Neural cell (in vitro differentiated cells): Measurements from ENCODE around the gene TBCK.

Experiments used
- EZH2 ChIP-seq: fragments of 200-600, 300-800 bp; shearing (Covaris generic), sonication (generic); IDR thresholded peaks from 2 replicates; pipeline ENCODE4 v1.6.1; 2014; ENCODE audit warnings: antibody characterized with exemption, low read length, borderline replicate concordance, mild to moderate bottlenecking; ENCODE audit not compliant: insufficient read depth, poor library complexity, severe bottlenecking
- POLR2AphosphoS5 ChIP-seq: IDR thresholded peaks from 2 replicates; pipeline ENCODE4 v1.6.1; 2012
- SMC3 ChIP-seq: fragments of 450-650 bp; conservative IDR thresholded peaks from 2 replicates; pipeline ENCODE4 v1.6.1; 2014; ENCODE audit warnings: antibody characterized with exemption, mild to moderate bottlenecking, moderate library complexity; ENCODE audit not compliant: poor library complexity
- TF ChIP-seq, protein P1 (sequence below): fragments of 450-650 bp; IDR thresholded peaks from 2 replicates; pipeline ENCODE4 v1.5.1; 2014; ENCODE audit warnings: antibody characterized with exemption, mild to moderate bottlenecking, moderate library complexity; ENCODE audit not compliant: poor library complexity, severe bottlenecking
- TF ChIP-seq, protein P2 (sequence below): IDR thresholded peaks from 2 replicates; pipeline ENCODE4 v1.6.1; 2012; ENCODE audit warnings: borderline replicate concordance

DNA sequence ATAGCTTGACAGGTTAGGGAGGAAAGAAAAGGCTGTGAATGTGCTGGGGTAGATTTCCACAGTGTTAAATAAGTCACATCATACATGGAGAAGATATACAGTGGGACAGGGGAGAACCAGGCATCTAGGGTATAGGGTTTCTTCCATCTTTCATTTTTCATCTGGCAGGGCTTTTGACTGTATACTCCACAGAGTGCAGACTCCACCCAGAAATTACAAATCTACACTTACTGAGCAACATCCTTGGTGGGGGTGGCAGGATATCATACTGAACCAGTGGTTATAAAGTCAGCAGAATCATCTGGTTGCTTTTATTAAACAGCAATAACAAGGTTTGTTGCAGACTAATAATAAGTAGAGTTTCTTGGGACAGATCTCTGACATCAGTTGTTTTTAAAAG lies 266.5 kb downstream of the TBCK start:
- TF ChIP-seq, protein P1, sequence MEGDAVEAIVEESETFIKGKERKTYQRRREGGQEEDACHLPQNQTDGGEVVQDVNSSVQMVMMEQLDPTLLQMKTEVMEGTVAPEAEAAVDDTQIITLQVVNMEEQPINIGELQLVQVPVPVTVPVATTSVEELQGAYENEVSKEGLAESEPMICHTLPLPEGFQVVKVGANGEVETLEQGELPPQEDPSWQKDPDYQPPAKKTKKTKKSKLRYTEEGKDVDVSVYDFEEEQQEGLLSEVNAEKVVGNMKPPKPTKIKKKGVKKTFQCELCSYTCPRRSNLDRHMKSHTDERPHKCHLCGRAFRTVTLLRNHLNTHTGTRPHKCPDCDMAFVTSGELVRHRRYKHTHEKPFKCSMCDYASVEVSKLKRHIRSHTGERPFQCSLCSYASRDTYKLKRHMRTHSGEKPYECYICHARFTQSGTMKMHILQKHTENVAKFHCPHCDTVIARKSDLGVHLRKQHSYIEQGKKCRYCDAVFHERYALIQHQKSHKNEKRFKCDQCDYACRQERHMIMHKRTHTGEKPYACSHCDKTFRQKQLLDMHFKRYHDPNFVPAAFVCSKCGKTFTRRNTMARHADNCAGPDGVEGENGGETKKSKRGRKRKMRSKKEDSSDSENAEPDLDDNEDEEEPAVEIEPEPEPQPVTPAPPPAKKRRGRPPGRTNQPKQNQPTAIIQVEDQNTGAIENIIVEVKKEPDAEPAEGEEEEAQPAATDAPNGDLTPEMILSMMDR, result no peak
- TF ChIP-seq, protein P2, sequence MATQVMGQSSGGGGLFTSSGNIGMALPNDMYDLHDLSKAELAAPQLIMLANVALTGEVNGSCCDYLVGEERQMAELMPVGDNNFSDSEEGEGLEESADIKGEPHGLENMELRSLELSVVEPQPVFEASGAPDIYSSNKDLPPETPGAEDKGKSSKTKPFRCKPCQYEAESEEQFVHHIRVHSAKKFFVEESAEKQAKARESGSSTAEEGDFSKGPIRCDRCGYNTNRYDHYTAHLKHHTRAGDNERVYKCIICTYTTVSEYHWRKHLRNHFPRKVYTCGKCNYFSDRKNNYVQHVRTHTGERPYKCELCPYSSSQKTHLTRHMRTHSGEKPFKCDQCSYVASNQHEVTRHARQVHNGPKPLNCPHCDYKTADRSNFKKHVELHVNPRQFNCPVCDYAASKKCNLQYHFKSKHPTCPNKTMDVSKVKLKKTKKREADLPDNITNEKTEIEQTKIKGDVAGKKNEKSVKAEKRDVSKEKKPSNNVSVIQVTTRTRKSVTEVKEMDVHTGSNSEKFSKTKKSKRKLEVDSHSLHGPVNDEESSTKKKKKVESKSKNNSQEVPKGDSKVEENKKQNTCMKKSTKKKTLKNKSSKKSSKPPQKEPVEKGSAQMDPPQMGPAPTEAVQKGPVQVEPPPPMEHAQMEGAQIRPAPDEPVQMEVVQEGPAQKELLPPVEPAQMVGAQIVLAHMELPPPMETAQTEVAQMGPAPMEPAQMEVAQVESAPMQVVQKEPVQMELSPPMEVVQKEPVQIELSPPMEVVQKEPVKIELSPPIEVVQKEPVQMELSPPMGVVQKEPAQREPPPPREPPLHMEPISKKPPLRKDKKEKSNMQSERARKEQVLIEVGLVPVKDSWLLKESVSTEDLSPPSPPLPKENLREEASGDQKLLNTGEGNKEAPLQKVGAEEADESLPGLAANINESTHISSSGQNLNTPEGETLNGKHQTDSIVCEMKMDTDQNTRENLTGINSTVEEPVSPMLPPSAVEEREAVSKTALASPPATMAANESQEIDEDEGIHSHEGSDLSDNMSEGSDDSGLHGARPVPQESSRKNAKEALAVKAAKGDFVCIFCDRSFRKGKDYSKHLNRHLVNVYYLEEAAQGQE, result no peak
- TF ChIP-seq EZH2 (no peak), SMC3 (no peak), POLR2AphosphoS5 (no peak)
